Ovary (tissue), 9 donors: Measurements from ENCODE around the gene HTR3B. TPM values are rescaled to one million over a fixed set of nuclear protein-coding genes. Genes with fewer than 3 reads are reported as not detected.

ENCODE experiments used
- DNase-seq, 5 donors: peaks; one replicate each; pipeline ENCODE4 v3.0.0-alpha.2; 2019 to 2020
- H3K27ac ChIP-seq, 2 donors: fragments of 200-600 bp; one replicate each; pipeline versions ENCODE4 v1.5.1 to v1.8.0; 2019 to 2022
- H3K27me3 ChIP-seq: fragments of 200-600 bp; one replicate; pipeline ENCODE4 v1.8.0; 2022
- H3K36me3 ChIP-seq: fragments of 200-600 bp; sonication (generic); one replicate; pipeline ENCODE4 v1.5.1; 2019
- H3K4me1 ChIP-seq: one replicate; pipeline ENCODE4 v1.8.1; 2013; ENCODE audit warnings: mild to moderate bottlenecking, moderate library complexity; ENCODE audit not compliant: insufficient read depth
- H3K4me3 ChIP-seq: fragments of 200-600 bp; sonication (generic); one replicate; pipeline ENCODE4 v1.5.1; 2017
- H3K9me3 ChIP-seq, 2 donors: fragments of 200-600 bp in 1 of 2; sonication (generic) in 1 of 2; one replicate each; pipeline versions ENCODE4 v1.5.1 to v1.8.1; 2013 to 2019; ENCODE audit warnings: mild to moderate bottlenecking in 1 of 2, moderate library complexity in 1 of 2
- CTCF ChIP-seq, 3 donors: fragments of 450-650 bp in 2 of 3; fragments of 200-600 bp in 1 of 3; IDR thresholded peaks; one replicate each; pipeline versions ENCODE4 v1.5.1 to v1.8.0; 2016 to 2022; ENCODE audit warnings: antibody characterized with exemption in 3 of 3, mild to moderate bottlenecking in 1 of 3
- EP300 ChIP-seq: sonication (generic); formaldehyde crosslinking; IDR thresholded peaks from one replicate; pipeline ENCODE4 v1.6.1; 2017; ENCODE audit warnings: antibody characterized with exemption
- POLR2A ChIP-seq: fragments of 450-650 bp; IDR thresholded peaks from one replicate; pipeline ENCODE4 v1.6.1; 2017; ENCODE audit warnings: antibody characterized with exemption, mild to moderate bottlenecking, moderate library complexity
- WGBS, 3 donors: extraction: QIAGEN DNeasy Blood & Tissue Kit in 1 of 3; methylation state at CpG; one replicate each; pipeline versions ENCODE4 v1.1.5 to v1.1.7; 2013 to 2017; 5-methylcytosine and 5-hydroxymethylcytosine counted together
- intact Hi-C, 4 donors: fragments of 100-400 bp; cut with DNase I; formaldehyde crosslinking; loops; one replicate each; pipeline versions ENCODE4 v1.11.0 to v1.15.1; 2022 to 2023
- polyA plus RNA-seq, 2 donors: library from polyadenylated mRNA; stranded (reverse); fragments of 200-250 nt in 1 of 2; fragments of 350-450 nt in 1 of 2; fragmentation: Illumina TruSeq in 1 of 2; extraction: RNeasy Lipid Tissue Mini Kit (QIAGEN cat#74804) in 1 of 2; gene quantifications; one replicate each; pipeline ENCODE4 v1.2.3, GENCODE V29; 2013 to 2014
- total RNA-seq, 7 donors: library from RNA; depleted of rRNA in 2 of 7; stranded (reverse); fragments of >200 nt in 2 of 7; fragmentation: NEBNext Ultra II Directional in 3 of 7; extraction: Animal tissue kit (Norgen Biotek cat#: 25700) in 3 of 7; gene quantifications; one replicate each; pipeline versions ENCODE4 v1.1.0 to v1.2.4, GENCODE V29; 2016 to 2023
- donor health status: DM: no; HTN: no; CAD: no; lungs with moderate emphysema.
- donor health status: DM: no; HTN: no; CAD: no.
- donor health status: Bipolar disorder and iron deficiency.
- donor health status: DM: yes; HTN: yes; CAD: no.
- donor health status: DM: no; HTN: no; CAD: no.
- donor health status: DM: yes; HTN: yes; CAD: no.

HTR3B gene
- total and polyA plus RNA-seq, 9 donors, result not detected

- 95 to 99% (median 96%) methylated on average over 3 of the region's 3 CpGs for WGBS, 3 donors
- TF ChIP-seq CTCF (IDR thresholded peaks at IDR 0.05), result no peak
- TF ChIP-seq EP300, result no peak
- no peak for TF ChIP-seq POLR2A
- Histone ChIP-seq H3K9me3 (no peaks in the 10 kb centered on the region), H3K36me3 (no peaks in the 10 kb centered on the region), H3K4me3 (no peak overlapping the region), H3K27me3 (no peaks in the 10 kb centered on the region), H3K27ac (no peak overlapping the region), H3K4me1 (no peaks in the 10 kb centered on the region)
- no peak for DNase-seq
- intact Hi-C loops, result no loop called here
These were observed 40.2 kb upstream of the HTR3B start for GRCh38 chr11:113864410-113864809.

- Histone ChIP-seq H3K4me3 (no peak overlapping the region), H3K27me3 (no peaks in the 10 kb centered on the region), H3K9me3 (no peaks in the 10 kb centered on the region), H3K4me1 (no peaks in the 10 kb centered on the region), H3K36me3 (no peaks in the 10 kb centered on the region), H3K27ac (no peak overlapping the region)
- intact Hi-C loops, result no loop called here
- no peak for DNase-seq
- TF ChIP-seq EP300 (no peak), POLR2A (no peak), CTCF (IDR thresholded peaks at IDR 0.05) (no peak)
- WGBS, 3 donors, result 94 to 95% (median 95%) methylated on average over 8 of the region's 8 CpGs
These were observed 38.7 kb upstream of the HTR3B start for GRCh38 chr11:113865873-113866272.

DNA sequence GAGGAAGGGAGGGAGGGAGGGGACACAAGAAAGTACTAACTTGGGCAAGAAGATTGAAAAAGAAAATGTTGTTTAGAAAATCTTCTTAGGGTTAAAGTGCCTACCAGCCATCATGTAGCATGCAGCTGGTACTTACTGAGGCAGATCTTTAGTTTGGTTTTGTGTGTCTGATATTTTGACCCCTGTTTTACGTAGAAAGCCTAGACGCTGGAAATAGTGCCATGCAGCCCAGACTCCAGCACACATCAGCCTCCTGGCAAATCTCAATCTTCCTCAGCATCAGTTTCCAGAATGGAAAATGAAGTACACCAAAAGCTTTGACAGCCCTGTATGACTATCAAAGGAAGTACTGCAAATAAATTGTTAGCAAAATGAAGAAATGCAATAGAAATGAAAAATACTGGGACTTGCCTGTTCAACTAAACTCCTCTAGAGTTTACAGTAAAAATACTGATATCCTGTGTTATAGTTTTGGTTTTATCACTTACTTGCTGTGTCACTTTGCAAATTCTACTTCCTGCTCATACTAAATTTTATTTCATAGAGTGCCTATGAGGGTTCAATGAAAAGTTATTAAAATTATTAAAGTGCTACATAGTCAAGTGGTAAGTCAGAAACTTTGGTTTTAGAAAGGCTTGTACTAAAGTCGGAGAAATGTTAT is 36.6 kb upstream of the HTR3B start:
- no peaks in the 10 kb centered on the region for H3K36me3 ChIP-seq
- WGBS, 3 donors, result 82 to 87% (median 84%) methylated on average over 3 of the region's 3 CpGs
- H3K4me3 ChIP-seq, result no peak overlapping the region
- intact Hi-C loops, result no loop called here
- H3K27me3 ChIP-seq, result no peaks in the 10 kb centered on the region
- no peak overlapping the region for H3K27ac ChIP-seq
- H3K4me1 ChIP-seq, result peaks cover 4% of the 10 kb centered on the region
- no peak for TF ChIP-seq EP300
- no peak for DNase-seq
- no peaks in the 10 kb centered on the region for H3K9me3 ChIP-seq

GRCh38 chr11:113871336-113871735 is 33.3 kb upstream of the HTR3B start:
- Histone ChIP-seq H3K4me1 (peaks cover 7% of the 10 kb centered on the region), H3K27ac (no peak overlapping the region), H3K27me3 (no peaks in the 10 kb centered on the region), H3K4me3 (no peak overlapping the region), H3K36me3 (no peaks in the 10 kb centered on the region), H3K9me3 (no peaks in the 10 kb centered on the region)
- intact Hi-C loops, result no loop called here
- no peak for DNase-seq
- no peak for TF ChIP-seq EP300
- no peak for TF ChIP-seq POLR2A
- TF ChIP-seq CTCF (IDR thresholded peaks at IDR 0.05), result no peak
- WGBS, 3 donors, result 24 to 53% (median 30%) methylated on average over 3 of the region's 3 CpGs

DNA sequence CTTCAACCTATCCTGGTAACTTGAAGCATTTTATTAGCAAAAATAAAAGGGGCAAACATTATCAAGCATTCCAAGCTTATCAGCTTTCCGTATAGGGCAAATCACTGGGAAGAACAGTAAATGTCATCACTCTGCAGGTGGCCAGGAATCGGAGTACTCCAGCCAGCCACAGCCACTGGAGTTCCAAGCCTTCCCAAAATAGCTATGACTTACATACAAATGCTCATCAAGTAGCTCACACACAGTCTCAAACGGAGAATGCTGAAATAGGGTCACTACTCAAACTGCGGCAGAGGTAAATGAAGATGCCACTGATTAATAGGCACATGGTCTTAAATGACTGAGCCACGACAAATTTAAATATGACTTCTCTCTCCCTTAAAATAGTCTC is 31.4 kb upstream of the HTR3B start:
- no peak overlapping the region for H3K4me3 ChIP-seq
- H3K36me3 ChIP-seq, result no peaks in the 10 kb centered on the region
- no peak for DNase-seq
- H3K4me1 ChIP-seq, result peaks cover 7% of the 10 kb centered on the region
- 54 to 56% (median 55%) methylated on average over 5 of the region's 5 CpGs for WGBS, 3 donors
- no peak overlapping the region for H3K27ac ChIP-seq
- no peak for TF ChIP-seq CTCF (IDR thresholded peaks at IDR 0.05)
- TF ChIP-seq POLR2A, result no peak
- TF ChIP-seq EP300, result no peak
- intact Hi-C loops, result no loop called here
- no peaks in the 10 kb centered on the region for H3K9me3 ChIP-seq
- H3K27me3 ChIP-seq, result no peaks in the 10 kb centered on the region
